Astrocyte (in vitro differentiated cells and primary cell): ENCODE data around the gene TKT.

ENCODE experiments used
- EZH2 ChIP-seq: IDR thresholded peaks from 2 replicates; pipeline ENCODE4 v1.6.1; 2012; ENCODE audit warnings: mild to moderate bottlenecking, low read length, inconsistent platforms; ENCODE audit not compliant: insufficient read depth
- TF ChIP-seq, protein P1 (sequence below): IDR thresholded peaks from 2 replicates; pipeline ENCODE4 v1.5.1; 2011; ENCODE audit warnings: low read depth, mild to moderate bottlenecking, inconsistent platforms, low read length, moderate library complexity; ENCODE audit not compliant: insufficient read depth

DNA sequence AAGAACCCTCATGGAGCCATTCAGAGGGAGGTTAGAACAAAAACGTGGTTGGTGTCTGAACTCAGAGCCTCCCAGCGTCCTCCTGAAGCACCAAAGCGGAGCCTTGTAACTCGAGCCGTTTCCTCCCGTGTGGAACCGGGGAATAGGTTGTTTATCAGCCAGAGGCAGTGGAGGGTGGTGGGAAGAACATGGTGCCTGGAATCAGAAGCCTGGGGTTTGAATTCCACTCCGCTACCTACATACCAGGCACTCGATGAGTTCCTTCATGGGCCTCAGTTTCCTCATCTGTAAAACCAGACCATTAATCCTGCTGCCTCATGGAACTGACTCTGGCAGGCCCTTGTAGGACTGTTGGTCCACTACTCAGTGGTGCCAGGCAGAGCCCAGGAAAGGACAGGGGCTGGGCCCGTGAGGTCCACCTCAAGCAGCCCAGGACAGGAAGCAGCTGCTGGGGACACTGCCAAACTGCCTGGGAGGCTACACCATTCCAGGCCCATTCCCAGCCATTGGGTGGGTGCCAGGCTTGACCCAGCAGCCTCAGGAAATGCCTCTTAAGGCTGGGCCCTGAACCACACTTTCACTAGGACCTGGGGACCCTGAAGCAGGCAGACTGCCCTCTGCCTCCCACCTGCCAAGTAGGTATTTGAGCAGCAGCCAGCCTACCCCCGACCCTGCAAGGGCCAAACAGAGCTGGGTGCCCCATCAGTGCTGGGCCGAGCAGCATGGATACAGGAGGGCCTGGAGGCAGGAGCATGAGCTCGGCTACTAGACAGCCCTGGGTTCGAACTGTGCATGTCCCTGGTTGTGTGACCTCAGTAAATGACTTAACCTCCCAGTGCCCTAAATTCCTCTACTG is 61.4 kb downstream of the TKT start:
- TF ChIP-seq, protein P1, sequence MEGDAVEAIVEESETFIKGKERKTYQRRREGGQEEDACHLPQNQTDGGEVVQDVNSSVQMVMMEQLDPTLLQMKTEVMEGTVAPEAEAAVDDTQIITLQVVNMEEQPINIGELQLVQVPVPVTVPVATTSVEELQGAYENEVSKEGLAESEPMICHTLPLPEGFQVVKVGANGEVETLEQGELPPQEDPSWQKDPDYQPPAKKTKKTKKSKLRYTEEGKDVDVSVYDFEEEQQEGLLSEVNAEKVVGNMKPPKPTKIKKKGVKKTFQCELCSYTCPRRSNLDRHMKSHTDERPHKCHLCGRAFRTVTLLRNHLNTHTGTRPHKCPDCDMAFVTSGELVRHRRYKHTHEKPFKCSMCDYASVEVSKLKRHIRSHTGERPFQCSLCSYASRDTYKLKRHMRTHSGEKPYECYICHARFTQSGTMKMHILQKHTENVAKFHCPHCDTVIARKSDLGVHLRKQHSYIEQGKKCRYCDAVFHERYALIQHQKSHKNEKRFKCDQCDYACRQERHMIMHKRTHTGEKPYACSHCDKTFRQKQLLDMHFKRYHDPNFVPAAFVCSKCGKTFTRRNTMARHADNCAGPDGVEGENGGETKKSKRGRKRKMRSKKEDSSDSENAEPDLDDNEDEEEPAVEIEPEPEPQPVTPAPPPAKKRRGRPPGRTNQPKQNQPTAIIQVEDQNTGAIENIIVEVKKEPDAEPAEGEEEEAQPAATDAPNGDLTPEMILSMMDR = no peak
- no peak for TF ChIP-seq EZH2
